GM21737 (cell line): ENCODE results near the gene CBARP.
A peak's percentile ranks its signal among the peaks of the same experiment; 100 is the strongest.
"Not testable (repeated sequence)": the region's sequence is repeated elsewhere in the genome, so short reads cannot be mapped to it uniquely, and the experiment has no call there.

Source experiments
- ATAC-seq: cut with Tn5 transposase; IDR thresholded peaks from one replicate; pipeline ENCODE4 v1.9.1; 2021; ENCODE audit warnings: mild to moderate bottlenecking, moderate library complexity; ENCODE audit not compliant: unreplicated experiment

CBARP gene

DNA sequence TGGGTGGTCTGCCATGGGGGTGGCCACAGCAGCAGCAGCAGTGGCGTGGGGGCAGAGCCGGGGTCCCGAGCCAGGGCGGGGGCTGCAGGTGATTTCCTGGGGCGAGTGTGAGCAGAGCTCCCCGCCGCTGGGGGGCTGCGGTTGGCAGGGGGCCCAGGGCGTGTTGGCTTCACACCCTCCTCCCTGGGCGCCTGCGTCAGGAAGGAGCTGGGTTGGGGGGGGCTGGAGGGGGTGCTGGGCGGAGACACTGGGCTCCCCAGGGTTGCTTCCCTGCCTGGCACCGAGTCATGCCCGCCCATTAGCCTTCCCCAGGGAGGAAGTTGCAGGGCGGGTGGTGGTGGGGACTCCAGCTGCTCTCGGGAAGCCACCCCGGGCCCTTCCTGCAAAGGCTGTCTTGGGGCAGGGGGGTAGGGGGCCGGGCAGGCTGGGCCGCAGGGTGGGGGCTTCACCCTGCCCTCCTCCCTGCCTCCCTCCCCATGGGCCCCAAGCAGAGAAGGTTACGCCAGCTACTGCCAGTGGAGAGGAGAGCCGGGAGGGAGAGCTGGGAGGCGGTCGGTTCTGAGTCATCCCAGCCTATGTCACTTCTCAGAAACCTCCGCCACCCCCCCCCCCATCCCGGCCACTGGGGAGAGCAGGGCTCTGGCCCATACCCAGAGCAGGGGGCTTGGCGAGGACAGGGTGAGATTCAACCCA, 15.2 kb upstream of the CBARP start:
- no peak for ATAC-seq

DNA sequence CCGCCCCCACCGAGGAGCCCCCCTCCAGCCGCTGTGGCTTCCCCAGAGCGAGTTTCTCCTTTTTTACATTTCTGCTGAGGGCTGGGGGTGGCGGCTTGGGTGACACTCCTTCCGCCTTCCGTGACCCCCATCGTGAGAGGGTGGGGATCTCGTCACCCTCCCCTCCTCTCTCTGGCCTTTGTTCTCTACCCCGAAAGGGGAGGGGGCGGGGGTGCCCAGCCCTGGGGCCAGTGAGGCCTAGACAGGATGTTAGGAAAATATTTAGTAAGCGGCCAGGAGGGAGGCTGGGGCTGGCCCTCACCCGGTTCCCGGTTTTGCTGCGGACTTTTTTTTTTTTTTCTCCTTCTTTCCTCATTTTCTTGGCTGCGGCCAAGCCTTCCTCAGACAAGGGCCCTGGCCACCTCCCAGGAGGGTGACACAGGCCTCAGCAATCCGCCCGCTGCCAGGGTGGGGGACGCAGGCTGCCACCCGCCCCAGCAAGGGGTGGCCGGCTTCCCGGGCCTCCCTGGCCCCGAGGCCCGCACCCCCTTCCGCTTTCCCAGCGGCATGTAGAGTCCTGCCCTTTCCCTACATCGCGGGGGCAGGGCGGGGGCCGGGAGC, 14.5 kb upstream of the CBARP start:
- ATAC-seq: no peak

DNA sequence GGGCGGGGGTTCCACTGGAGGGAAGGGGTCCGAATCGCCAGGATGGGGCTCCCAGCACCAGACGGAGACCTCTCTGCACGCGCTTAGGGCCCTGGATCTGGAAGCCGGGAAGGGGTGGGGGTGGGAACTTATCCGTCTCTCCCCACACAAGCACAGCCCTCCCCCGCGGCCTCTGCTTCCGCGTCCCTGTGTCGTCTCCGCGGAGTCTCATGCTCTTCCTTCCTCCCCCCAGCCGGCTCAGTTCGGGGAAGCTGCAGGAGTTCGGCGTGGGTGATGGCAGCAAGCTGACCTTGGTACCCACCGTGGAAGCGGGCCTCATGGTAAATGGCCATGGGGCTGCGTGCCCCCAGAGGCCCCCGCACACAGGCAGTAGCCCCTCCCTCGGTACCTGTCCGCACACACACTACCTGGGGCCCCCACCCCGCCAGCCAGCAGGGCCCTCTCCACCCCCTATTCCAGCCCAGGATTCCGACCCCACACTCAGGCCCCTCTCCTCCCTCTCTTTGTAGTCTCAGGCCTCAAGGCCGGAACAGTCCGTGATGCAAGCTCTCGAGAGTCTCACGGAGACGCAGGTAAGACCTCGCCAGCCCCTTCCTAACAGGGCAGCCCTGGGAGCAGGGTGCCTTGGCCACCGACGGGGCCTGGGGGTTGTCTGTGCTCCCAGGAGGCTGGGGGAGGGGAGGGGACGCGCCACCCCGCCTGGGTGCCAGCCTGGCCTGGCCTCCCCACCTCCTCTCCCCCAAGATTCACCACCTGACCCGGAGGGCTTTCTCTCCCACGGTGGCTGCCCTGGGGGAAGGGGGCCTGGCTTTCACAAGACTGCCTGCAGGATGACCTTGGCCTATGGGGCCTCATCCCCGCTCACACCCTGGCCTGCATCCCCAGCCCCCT, 13.8 kb upstream of the CBARP start:
- no peak for ATAC-seq

DNA sequence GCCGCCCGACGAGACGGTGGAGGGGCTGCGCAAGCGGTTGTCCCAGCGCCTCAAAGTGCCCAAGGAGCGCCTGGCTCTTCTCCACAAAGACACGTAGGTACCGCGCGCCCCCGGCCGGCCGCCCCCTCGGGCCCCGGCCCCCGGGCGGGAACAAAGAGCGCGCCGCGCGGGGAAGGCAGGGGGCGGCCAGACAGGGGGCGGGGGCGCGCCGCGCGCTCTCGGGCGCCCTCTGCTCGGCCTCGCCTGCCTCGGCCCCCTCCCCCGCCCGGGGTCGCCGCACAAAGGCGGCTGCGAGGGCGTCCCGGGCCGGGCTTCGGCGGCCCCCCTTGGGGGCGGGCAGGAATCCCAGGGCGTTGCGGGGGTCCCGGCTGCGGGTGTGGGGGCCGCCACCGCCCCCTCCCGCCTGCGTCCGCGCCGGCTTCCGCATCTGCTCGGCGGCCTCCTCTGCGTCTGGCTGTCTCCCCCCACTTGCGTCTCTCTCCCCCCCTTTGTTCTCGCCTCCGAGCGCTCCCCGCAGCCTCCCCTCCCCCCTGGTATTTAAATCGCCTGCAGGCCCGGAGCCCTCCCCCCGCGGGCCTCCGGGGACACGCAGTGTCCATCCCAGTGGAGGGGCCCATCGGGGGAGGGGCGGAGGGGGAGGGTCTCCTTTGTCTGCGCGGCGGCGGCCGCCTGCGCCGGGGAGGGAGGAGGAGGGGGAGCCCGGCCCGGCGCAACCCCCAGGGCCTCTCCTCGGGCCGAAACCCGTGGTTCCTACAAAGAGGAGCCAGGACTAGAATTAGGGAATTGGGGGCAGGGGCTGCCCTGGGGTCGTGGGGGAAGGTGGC, 12.8 kb upstream of the CBARP start:
- ATAC-seq: no peak

DNA sequence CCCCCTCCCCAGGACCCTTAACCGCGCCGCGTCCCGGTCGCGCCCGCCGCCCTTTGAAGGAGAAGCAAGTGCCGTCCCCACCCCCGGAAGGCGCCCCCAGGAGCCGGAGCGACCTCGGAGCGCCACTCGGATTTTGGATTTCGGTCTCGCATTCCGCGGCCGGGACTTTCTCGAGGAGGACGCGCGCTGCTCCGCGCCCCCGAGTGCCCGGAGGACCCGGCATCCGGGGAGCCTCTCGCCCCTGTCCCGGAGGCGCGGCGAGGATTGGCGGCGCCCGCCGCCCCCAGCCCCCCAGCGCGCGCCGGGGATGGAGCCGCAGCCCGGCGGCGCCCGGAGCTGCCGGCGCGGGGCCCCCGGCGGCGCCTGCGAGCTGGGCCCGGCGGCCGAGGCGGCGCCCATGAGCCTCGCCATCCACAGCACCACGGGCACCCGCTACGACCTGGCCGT, 12.2 kb upstream of the CBARP start:
- no peak for ATAC-seq

DNA sequence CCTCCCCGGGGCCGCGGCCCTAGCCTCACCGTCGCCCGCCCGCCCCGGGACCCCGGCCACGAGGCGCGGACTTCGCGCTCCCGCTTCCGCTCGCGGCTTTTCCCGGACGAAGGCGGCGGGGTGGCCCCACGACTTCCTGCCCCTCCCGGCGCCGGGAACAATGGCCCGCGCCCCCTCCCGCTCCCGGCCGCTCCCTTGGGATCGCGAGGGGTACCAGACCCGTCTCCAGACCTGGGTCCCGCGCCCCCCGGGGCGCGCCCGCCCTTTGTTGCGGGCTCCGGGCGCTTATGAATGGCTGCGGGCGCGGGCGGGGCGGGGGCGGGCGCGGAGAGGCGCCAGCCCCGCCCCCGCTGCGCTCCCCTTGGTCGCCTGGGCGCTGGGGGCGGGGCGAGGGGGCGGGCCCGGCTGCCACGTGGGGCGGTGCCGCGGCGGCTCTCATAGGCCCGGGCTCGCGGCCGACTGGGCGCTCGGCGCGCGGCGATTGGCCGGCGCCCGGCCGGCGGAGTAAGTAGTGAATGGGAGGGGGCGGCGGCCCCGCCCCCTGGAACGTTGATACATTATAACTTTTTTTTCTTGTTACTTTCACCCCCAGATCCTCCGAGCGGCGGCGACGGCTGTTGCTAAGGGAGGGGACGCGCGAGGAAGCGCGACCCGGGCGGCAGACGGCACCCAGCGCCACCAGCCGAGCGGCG, 11.6 kb upstream of the CBARP start:
- peak; percentile 37 for ATAC-seq

DNA sequence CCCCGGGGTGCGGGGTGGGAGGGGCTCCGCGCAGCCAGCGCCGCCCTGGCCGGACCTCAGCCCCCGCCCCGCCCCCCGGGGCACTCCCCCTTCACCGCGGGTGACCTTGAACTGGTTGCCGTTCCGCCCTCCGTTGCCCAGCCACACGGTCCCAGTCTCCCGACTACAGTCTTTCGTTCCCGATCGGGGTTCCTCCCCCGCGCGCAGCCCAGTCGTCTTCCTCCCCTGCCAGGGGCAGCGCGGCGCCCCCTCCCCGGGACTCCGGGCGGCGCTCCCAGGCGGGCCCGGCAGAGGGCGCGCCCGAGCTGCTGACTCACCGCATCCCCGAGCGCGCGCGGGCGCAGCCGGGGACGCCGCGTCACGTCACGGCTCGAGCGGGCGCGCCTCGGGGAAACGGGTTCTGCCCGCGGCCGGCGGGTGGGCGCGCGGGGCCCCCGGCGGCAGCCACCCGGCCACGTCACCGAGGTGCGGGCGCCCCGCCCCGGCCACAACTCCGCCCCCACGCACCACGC, 11.0 kb upstream of the CBARP start:
- peak; percentile 23 for ATAC-seq

DNA sequence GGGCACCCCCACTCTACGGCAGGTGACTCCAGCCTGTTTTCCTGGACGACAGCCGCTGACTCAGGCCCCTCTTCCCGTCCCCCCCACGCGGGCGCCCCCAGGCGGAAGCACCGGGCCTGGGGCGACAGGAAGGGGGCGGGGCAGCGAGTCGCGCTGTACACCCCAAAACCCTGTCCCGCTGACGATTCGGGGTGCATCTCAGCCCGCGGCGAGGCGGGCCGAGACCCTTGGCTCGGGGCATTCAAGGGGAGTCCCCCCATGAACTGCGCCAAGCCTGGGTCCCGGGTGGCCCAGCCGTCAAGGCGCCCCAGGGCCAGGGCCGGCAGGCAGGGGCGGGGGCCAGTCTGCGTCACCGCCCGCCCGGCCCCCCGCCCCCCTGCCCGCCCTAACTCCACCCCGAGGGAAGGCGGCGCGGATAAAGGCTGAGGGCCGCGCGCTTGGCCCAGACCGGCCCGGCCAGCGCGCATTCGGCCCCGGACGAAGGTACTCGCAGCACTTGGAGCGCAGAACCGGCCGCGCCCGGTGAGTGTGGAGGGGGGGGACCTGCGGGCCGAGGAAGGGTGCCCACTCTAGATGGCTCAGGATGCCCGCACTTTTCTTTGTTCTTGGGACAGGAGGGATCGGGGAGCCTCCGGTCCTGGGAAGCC, 10.5 kb upstream of the CBARP start, which contains the start of gene MIDN:
Gene MIDN, plus strand, starts transcription at position 445 of the 647 bp plus-strand sequence. CDS start 1,714 bp downstream, outside the sequence.
- peak; percentile 12 for ATAC-seq

DNA sequence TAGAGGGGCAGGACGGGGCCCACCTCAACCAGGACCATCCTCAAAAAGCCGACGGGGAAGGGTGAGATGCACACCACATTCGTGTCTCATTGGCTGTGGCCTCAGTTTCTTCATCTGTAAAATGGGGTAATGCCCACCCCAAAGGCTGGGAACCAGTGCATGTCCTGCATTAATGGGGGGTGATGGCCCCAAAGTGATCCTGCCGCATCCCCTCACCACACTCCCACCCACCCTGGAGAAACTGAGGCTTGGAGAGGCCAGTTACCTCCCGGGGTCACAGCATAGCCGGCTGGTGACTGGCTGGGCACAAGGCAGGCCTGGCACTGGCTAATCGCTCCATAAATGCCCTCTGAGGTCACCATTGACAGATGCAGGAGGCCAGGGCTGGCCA, 9.9 kb upstream of the CBARP start:
- no peak for ATAC-seq

DNA sequence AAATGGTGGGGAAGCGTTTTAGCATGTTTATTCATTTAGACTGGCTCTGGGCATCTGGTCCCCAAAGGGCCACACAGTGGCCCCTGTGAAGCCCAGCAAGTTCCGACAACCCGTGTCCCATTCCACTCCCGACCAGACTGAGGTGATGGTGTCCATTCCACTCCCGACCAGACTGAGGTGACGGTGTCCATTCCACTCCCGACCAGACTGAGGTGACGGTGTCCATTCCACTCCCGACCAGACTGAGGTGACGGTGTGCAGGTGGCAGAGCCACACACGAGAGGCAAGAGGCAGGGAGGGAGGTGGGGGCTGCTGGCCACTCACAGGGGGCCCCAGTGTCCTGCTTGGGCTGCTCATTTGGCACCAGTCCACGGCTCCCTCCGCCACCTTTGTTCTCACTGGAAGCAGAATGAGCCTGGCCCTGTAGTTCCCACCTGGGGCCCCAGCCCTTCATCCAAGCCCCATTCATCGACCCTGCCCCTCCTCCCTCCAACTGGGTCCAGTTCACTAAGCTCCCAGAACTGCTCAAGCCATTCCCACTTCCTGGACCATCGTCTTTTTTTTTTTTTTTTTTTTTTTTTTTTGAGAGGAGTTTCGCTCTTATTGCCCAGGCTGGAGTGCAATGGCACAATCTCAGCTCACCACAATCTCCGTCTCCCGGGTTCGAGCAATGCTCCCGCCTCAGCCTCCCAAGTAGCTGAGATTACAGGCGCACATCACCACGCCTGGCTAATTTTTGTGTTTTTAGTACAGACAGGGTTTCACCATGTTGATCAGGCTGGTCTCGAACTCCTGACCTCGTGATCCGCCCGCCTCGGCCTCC, 8.7 kb upstream of the CBARP start:
- not testable (repeated sequence) for ATAC-seq

DNA sequence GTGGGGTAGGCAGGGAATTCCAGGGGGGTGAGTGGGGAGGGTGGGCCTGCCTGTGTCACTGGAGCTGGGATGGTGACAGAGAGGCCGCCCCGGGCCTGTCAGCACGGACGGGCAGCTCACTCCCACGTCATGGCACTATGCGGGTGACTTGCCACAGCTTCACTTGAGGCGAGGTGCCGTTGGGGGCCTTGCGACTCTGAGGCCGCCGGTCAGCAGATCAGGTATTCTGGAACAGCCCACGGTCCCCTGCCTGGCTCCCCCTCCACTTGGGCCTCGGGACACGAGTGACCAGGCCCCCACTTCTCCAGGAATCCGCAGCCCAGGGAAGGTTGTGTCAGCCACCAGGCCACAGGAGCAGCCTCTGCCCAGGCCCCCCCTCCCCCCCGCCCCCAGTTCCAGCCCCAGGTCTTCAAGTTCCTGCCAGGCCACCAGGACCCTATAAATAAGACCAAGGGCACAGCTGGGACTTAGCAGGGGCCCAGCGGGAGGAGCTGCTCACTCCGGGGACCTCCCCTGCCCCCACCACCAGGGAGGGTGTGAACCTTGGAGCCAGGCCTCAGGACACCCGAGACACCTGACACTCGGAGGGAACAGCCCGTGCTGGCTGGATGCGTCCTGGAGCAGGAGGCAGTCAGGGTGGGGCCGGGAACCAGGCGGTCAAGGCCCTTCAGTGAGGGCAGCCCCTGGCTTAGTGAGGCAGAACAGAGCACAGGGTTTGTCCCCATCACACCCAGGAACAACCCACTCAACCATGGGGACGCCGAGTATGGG, 7.9 kb upstream of the CBARP start:
- no peak for ATAC-seq

DNA sequence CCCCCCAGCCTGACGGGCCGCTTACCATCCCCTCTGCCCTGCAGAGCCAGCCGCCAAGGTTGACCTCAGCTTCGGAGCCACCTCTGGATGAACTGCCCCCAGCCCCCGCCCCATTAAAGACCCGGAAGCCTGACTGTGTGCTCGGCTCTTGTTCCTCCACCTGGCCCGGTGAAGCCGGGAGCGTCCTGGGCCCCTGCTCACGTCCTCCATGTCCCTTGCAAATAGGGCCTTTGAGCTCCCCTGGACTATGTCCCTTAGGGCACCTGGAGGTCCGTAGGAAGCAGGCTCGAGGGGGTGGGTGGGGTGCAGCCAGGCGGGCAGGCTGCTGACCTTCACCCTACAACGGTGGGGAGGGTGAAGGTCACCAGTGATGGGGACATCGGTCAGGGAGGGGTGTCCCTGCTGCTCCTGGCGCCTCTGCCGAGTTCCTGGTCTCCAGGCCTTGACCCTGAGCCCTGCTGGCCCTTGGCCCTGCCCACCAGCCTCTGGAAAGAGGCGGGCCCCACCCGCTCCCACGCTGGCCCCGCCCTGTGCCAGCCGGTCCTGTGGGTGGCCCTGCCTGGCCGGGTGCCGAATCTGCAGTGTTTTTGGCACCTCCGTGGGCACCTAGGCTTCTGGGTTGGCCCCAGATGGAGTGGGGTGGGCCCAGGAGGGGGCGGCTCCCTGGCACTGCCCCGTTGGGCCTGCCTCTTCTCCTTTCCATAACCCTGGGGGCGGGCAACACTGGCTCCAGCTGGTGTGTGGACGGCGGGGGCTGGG, 7.1 kb upstream of the CBARP start:
- ATAC-seq: no peak

DNA sequence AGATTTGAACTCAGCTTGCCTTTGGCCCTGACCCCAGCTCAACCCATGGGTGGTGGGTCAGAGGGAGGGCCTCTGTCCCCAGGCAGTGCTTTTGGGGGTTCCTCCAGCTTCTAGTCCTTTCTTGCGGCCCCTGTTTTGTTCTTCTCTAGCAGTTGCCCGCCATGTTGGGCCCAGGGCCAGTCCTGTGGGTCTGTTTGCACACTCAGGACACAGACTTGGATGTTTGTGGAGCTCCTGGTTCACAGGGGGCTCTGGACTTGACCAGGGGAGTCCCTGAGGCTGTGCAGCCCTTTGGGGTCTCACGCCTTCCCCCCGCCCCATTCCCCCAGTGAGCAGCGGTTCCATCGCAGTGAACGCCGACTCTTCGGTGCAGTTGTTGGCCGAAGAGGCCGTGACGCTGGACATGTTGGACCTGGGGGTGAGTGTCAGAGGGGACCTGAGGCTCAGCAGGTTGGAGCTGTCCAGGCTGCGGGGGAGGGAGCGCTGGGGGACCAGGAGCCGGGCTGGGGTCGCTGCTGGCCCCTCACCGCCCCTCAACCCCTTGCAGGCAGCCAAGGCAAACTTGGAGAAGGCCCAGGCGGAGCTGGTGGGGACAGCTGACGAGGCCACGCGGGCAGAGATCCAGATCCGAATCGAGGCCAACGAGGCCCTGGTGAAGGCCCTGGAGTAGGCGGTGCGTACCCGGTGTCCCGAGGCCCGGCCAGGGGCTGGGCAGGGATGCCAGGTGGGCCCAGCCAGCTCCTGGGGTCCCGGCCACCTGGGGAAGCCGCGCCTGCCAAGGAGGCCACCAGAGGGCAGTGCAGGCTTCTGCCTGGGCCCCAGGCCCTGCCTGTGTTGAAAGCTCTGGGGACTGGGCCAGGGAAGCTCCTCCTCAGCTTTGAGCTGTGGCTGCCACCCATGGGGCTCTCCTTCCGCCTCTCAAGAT, 6.2 kb upstream of the CBARP start:
- peak; percentile 19 for ATAC-seq

DNA sequence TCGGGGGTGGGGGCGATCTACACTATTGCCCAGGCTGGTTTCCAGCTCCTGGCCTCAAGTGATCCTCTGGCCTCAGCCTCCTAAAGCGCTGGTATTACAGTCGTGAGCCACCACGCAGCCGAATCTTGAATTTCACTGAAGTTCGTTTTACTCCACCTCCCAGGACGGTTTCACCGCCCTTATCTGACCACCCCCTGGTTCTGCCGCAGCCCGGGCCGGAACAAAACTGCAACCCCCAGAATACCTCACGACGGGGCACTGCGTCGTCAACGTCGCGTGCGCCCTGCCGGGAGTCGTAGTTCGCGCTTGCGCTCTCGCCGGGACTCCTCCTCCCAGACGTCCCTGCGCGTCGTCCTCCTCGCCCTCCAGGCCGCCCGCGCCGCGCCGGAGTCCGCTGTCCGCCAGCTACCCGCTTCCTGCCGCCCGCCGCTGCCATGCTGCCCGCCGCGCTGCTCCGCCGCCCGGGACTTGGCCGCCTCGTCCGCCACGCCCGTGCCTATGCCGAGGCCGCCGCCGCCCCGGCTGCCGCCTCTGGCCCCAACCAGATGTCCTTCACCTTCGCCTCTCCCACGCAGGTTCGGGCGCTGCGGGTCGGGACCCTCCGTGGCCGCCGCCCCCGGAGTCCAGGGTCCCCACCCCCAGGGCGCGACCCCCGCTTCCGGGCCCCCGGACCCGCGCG, 3.8 kb upstream of the CBARP start, which contains the start of gene ATP5F1D:
Gene ATP5F1D, plus strand, starts transcription at position 335 of the 679 bp plus-strand sequence. Its CDS starts 100 bp downstream, at position 435.
- peak; percentile 39 for ATAC-seq

DNA sequence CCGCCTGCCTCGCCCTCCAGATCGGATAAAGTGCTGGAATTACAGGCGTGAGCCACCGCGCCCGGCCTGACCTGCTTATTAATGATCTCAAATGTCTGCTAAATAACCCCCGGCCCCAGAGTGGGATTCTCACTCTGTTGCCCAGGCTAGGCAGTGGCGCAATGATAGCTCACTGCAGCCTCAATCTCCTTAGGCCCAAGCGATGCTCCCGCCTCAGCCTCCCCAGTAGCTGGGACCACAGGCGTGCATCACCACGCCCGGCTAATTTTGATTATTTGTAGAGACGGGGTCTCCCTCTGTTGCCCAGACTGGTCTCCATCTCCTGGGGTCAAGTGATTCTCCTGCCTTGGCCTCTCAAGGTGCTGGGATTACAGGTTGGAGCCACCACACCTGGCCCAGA, 3.1 kb upstream of the CBARP start:
- ATAC-seq: no peak
